Mesothelial cell of epicardium (in vitro differentiated cells): ENCODE results near the gene P4HA3. TPM values are rescaled to one million over a fixed set of nuclear protein-coding genes. Genes with fewer than 3 reads are reported as not detected.

Experiments used
- DNase-seq, 2 experiments: peaks; one replicate each; pipeline ENCODE4 v3.0.0; 2021; ENCODE audit warnings: low spot score in 2 of 2; ENCODE audit not compliant: unreplicated experiment in 2 of 2
- H3K27ac Mint-ChIP-seq: 2 replicates; pipeline ENCODE4 v1.8.0; 2021; ENCODE audit warnings: mixed read lengths
- H3K27me3 Mint-ChIP-seq: 2 replicates; pipeline ENCODE4 v1.8.0; 2021; ENCODE audit warnings: low read depth, mixed read lengths
- H3K36me3 Mint-ChIP-seq: 2 replicates; pipeline ENCODE4 v1.8.0; 2021; ENCODE audit warnings: mixed read lengths
- H3K4me1 Mint-ChIP-seq: 2 replicates; pipeline ENCODE4 v1.8.0; 2021; ENCODE audit warnings: mixed read lengths
- H3K4me3 Mint-ChIP-seq: 2 replicates; pipeline ENCODE4 v1.8.0; 2021; ENCODE audit warnings: mild to moderate bottlenecking, moderate library complexity, mixed read lengths
- H3K9me3 Mint-ChIP-seq: 2 replicates; pipeline ENCODE4 v1.8.0; 2021; ENCODE audit warnings: mixed read lengths
- CTCF ChIP-seq: fragments of 200-600 bp; sonication (generic); IDR thresholded peaks from one replicate; pipeline ENCODE4 v1.5.0; 2021; ENCODE audit warnings: antibody characterized with exemption; ENCODE audit not compliant: unreplicated experiment
- total RNA-seq: library from RNA; stranded (reverse); gene quantifications from 3 replicates; pipeline ENCODE4 v1.2.1, GENCODE V29; 2021

Gene P4HA3
- total RNA-seq, 1 donor from 2014 or later = 1.7 TPM

- Mint-ChIP-seq H3K4me3 (no peak overlapping the region), H3K4me1 (peaks cover 14% of the 10 kb centered on the region), H3K36me3 (no peaks in the 10 kb centered on the region), H3K9me3 (peaks cover 4% of the 10 kb centered on the region), H3K27ac (no peak overlapping the region), H3K27me3 (no peaks in the 10 kb centered on the region)
- DNase-seq = no peak
- TF ChIP-seq CTCF = no peak
Measured at GRCh38 chr11:74262725-74263124, 48.7 kb downstream of the P4HA3 start.

GRCh38 chr11:74257959-74258553, 53.4 kb downstream of the P4HA3 start:
- Mint-ChIP-seq H3K27me3 (no peaks in the 10 kb centered on the region), H3K27ac (no peak overlapping the region), H3K4me3 (no peak overlapping the region), H3K36me3 (peaks cover 16% of the 10 kb centered on the region), H3K9me3 (peaks cover 4% of the 10 kb centered on the region), H3K4me1 (peaks cover 20% of the 10 kb centered on the region)
- TF ChIP-seq CTCF = no peak
- DNase-seq = no peak

- Mint-ChIP-seq H3K4me3 (no peak overlapping the region), H3K27ac (no peak overlapping the region), H3K36me3 (peaks cover 16% of the 10 kb centered on the region), H3K27me3 (no peaks in the 10 kb centered on the region), H3K9me3 (peaks cover 4% of the 10 kb centered on the region), H3K4me1 (peaks cover 20% of the 10 kb centered on the region)
- no peak for TF ChIP-seq CTCF
- no peak for DNase-seq
Measured at GRCh38 chr11:74256378-74257133, 54.9 kb downstream of the P4HA3 start.

- no peaks in the 10 kb centered on the region for H3K27me3 Mint-ChIP-seq
- TF ChIP-seq CTCF = peak; percentile 85
- H3K4me3 Mint-ChIP-seq = no peak overlapping the region
- H3K4me1 Mint-ChIP-seq = peaks cover 20% of the 10 kb centered on the region
- peaks cover 1% of the 10 kb centered on the region for H3K9me3 Mint-ChIP-seq
- DNase-seq = peak in 1 of 2 experiments; percentile 57
- peaks cover 16% of the 10 kb centered on the region for H3K36me3 Mint-ChIP-seq
- H3K27ac Mint-ChIP-seq = no peak overlapping the region
Measured at GRCh38 chr11:74255741-74256375, 55.6 kb downstream of the P4HA3 start.

- TF ChIP-seq CTCF = no peak
- H3K9me3 Mint-ChIP-seq = no peaks in the 10 kb centered on the region
- DNase-seq = no peak
- H3K4me3 Mint-ChIP-seq = no peak overlapping the region
- no peaks in the 10 kb centered on the region for H3K27me3 Mint-ChIP-seq
- peaks cover 28% of the 10 kb centered on the region for H3K36me3 Mint-ChIP-seq
- peaks cover 14% of the 10 kb centered on the region for H3K4me1 Mint-ChIP-seq
- no peak overlapping the region for H3K27ac Mint-ChIP-seq
Measured at GRCh38 chr11:74253361-74253760, 58.1 kb downstream of the P4HA3 start.
